WERI-Rb-1 (cell line): ENCODE measurements around the gene PLPP3.

Experiments
- DNase-seq: peaks from one replicate; pipeline ENCODE4 v3.0.0-alpha.2; 2020
- H3K27ac ChIP-seq: fragments of 250-450 bp; sonication (Bioruptor Pico); 2 replicates; pipeline ENCODE4 v1.5.1; 2020; ENCODE audit warnings: mild to moderate bottlenecking, moderate library complexity
- H3K27me3 ChIP-seq: fragments of 250-450 bp; sonication (Bioruptor Pico); 2 replicates; pipeline ENCODE4 v1.5.1; 2021; ENCODE audit warnings: mild to moderate bottlenecking, low read depth, moderate library complexity; ENCODE audit not compliant: insufficient read depth, severe bottlenecking
- H3K36me3 ChIP-seq: fragments of 250-450 bp; sonication (Bioruptor Pico); 2 replicates; pipeline ENCODE4 v1.5.1; 2020; ENCODE audit warnings: mild to moderate bottlenecking, moderate library complexity
- H3K4me3 ChIP-seq: 2 replicates; pipeline ENCODE4 v1.5.1; 2011; ENCODE audit warnings: low read depth, mild to moderate bottlenecking, control low read depth, low read length
- H3K9me3 ChIP-seq: fragments of 250-450 bp; sonication (Bioruptor Pico); 2 replicates; pipeline ENCODE4 v1.5.1; 2021; ENCODE audit warnings: mild to moderate bottlenecking, moderate library complexity; ENCODE audit not compliant: severe bottlenecking
- TF ChIP-seq, protein P1 (sequence below): IDR thresholded peaks from 2 replicates; pipeline ENCODE4 v1.5.1; 2011; ENCODE audit warnings: low read depth, mild to moderate bottlenecking, control low read depth, inconsistent platforms, low read length

Gene PLPP3

DNA sequence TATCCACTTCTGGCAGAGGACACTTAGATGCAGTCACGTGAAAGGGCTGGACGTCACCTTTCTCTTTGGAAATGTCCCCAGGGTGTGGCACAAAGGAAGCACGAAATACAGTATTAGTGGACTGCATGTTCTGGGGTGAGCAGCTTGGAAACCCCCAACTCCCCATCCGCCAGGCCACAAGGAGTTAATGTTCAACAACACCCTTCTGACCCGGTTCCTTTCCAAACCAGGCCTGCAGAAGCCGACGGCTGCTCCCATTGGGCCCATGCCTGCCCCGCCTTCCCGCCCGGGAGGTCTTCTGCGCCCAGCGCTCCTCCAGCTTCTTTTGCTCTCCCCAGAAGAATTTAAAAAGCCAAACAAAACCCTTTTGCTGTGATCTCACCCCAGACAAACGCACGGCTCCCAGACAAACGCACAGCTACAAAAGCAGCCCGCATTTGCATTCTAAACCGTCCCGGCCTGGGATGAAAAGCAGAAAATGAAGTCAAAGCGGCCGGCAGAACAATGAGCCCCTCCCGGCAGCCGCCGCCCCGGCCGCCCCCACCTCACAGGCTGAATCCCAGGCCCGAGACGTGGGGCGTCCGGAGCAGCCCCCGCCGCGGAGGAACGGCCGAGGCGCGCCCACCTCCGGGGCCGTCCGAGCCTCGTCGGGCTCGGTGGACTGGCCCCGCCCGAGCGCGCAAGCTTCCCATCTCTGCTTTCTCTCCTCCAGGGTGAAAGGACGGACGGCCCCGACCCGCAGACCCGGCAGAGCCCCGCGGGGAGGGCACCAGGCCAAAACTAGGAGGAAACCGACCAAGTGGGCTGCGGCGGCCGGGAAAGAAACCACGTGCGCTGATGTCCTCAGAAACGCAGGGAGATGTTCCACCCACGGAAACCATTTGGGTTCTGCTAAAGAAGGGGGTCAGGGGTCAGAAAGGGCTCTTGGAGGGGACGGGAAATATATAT is 101.9 kb downstream of the PLPP3 start:
- H3K27me3 ChIP-seq, result no peaks in the 10 kb centered on the region
- no peaks in the 10 kb centered on the region for H3K9me3 ChIP-seq
- no peak overlapping the region for H3K4me3 ChIP-seq
- H3K36me3 ChIP-seq, result no peaks in the 10 kb centered on the region
- TF ChIP-seq, protein P1, sequence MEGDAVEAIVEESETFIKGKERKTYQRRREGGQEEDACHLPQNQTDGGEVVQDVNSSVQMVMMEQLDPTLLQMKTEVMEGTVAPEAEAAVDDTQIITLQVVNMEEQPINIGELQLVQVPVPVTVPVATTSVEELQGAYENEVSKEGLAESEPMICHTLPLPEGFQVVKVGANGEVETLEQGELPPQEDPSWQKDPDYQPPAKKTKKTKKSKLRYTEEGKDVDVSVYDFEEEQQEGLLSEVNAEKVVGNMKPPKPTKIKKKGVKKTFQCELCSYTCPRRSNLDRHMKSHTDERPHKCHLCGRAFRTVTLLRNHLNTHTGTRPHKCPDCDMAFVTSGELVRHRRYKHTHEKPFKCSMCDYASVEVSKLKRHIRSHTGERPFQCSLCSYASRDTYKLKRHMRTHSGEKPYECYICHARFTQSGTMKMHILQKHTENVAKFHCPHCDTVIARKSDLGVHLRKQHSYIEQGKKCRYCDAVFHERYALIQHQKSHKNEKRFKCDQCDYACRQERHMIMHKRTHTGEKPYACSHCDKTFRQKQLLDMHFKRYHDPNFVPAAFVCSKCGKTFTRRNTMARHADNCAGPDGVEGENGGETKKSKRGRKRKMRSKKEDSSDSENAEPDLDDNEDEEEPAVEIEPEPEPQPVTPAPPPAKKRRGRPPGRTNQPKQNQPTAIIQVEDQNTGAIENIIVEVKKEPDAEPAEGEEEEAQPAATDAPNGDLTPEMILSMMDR, result no peak
- DNase-seq, result no peak
- no peak overlapping the region for H3K27ac ChIP-seq

DNA sequence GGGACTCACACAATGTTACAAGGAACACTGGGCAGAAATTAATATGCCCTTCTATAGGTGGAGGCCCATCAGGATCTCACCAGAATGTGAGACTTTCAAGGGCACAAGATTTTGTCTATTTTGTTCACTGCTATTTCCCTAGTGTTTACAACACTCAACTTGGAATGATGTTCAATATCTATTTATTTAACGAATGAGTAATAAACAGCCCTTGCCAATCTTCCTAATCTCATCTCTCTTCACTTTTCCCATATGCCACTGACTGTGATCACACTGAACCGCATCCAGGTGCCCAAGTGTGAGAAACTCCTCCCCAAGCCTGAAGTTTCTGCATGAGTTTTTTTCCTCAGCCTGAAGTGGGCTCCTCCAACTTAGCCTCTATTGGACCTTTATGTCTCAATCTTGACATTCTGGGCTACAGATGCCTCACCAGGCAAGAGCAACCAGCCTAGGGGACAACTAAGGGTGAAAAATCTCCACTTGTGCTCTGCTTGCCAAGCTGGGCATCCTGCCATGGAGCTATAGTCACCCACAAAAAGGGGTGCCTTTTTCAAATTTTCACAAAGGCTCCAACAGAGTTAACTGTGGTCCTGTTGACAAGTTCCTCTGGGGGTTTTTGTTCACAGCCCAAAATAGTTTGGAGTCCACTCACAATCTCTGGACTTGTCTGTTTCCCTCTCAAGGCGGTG is 105.6 kb downstream of the PLPP3 start:
- Histone ChIP-seq H3K27ac (no peak overlapping the region), H3K27me3 (no peaks in the 10 kb centered on the region), H3K9me3 (no peaks in the 10 kb centered on the region), H3K36me3 (no peaks in the 10 kb centered on the region), H3K4me3 (no peak overlapping the region)
- TF ChIP-seq, protein P1, result no peak
- DNase-seq, result no peak

DNA sequence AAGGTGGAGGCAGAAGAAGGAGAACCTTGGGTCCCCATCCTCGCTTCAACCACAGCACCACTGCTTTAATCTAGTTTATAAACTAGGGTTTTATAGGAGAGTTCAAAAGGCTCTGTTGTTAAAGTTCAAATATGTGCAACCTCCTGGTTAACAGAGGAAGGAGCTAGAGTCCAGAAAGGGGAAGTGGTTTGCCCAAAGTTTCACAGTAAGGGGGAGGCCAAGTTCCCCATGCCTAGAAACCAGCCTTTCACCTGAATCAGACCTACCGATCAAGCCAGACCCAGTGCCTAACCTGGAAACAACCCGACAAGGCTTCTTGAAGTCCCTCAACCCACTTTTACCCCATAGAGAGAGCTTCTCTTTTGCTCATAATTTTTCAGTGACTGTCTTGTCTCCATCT is 106.5 kb downstream of the PLPP3 start:
- TF ChIP-seq, protein P1, result no peak
- Histone ChIP-seq H3K9me3 (no peaks in the 10 kb centered on the region), H3K4me3 (no peak overlapping the region), H3K36me3 (no peaks in the 10 kb centered on the region), H3K27ac (no peak overlapping the region), H3K27me3 (no peaks in the 10 kb centered on the region)
- no peak for DNase-seq

DNA sequence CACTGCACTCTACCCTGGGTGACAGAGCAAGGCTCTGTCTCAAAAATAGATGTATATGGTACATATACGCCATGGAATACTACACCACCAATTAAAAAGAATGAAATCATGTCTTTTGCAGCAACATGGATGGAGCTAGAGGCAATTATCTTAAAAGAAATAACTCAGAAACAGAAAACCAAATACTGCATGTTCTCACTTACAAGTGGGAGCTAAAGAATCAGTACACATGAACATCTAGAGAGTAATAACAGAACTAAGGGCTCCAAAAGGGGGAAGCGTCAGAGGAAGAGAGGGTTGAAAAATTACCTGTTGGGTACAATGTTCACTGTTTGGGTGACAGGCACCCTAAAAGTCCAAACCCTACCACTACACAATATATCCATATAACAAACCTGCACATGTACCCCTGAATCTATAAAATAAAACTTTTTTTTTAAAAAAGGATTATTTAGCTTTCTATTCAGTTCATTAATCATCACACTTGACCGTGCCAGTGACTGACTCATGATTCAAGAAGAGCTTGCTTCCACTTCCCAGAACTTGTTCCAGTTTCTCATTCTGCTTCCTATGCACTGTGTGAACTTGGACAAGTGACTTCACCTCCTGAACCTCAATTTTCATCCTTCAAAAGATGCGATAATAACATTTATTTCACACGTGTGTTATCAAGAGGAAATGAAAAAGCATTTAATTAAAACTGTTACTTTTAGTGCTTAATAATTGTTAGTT is 109.6 kb downstream of the PLPP3 start:
- Histone ChIP-seq H3K9me3 (no peaks in the 10 kb centered on the region), H3K36me3 (no peaks in the 10 kb centered on the region), H3K4me3 (no peak overlapping the region), H3K27ac (no peak overlapping the region), H3K27me3 (no peaks in the 10 kb centered on the region)
- DNase-seq, result no peak
- TF ChIP-seq, protein P1, result no peak

- TF ChIP-seq, protein P1, result no peak
- Histone ChIP-seq H3K4me3 (no peak overlapping the region), H3K9me3 (no peaks in the 10 kb centered on the region), H3K27ac (no peak overlapping the region), H3K36me3 (no peaks in the 10 kb centered on the region), H3K27me3 (no peaks in the 10 kb centered on the region)
- DNase-seq, result no peak
Observed at GRCh38 chr1:56468518-56468917, 110.8 kb downstream of the PLPP3 start.
